Measurements from ENCODE around the gene CCNQ. TPM values are rescaled to one million over a fixed set of nuclear protein-coding genes. Genes with fewer than 3 reads are reported as not detected.

The CCNQ gene
- total and polyA plus RNA-seq, 2 donors (not counting 3 experiments of a cell fraction or from before 2014, with no cell fraction given), result 21.3 to 37.0 TPM

- Histone ChIP-seq H3K9me3 (replicated peaks; ENCODE audit: control insufficient read depth, insufficient read depth, low read length) (no peaks in the 10 kb centered on the region), H3K4me1 (ENCODE audit: control insufficient read depth, extremely low read depth, insufficient read depth, low read length) (no peaks in the 10 kb centered on the region), H3K4me3 (replicated peaks in 1 of 3; ENCODE audit: insufficient read depth in 1 of 3, low read depth in 1 of 3, low read length in 3 of 3) (no peak overlapping the region), H3K9ac (replicated peaks; ENCODE audit: extremely low read depth, insufficient read depth, low read length) (no peak overlapping the region), H4K20me1 (replicated peaks; ENCODE audit: control insufficient read depth, extremely low read depth, insufficient read depth, low read length) (no peaks in the 10 kb centered on the region), H3K4me2 (ENCODE audit: insufficient read depth, low read length) (no peak overlapping the region), H2AFZ (ENCODE audit: low read depth, low read length) (no peak overlapping the region), H3K9me1 (replicated peaks; ENCODE audit: control insufficient read depth, extremely low read depth, insufficient read depth, low read length) (no peaks in the 10 kb centered on the region), H3K27me3 (ENCODE audit: control insufficient read depth in 2 of 2, insufficient read depth in 2 of 2, low read length in 2 of 2) (no peaks in the 10 kb centered on the region), H3K79me2 (ENCODE audit: control insufficient read depth, insufficient read depth, low read length) (no peaks in the 10 kb centered on the region), H3K27ac (ENCODE audit: insufficient read depth, low read depth, low read length) (no peak overlapping the region), H3K36me3 (ENCODE audit: control insufficient read depth in 2 of 2, extremely low read depth in 1 of 2, insufficient read depth in 2 of 2, low read length in 2 of 2) (no peaks in the 10 kb centered on the region)
- DNase-seq (ENCODE audit: low read depth, low spot score), result no peak
- ChIA-PET CTCF (interaction anchor here (1.0 kb wide), 1 partner anchor 13 kb away, joined by 3 read pairs; no protein-coding TSS in a partner anchor), POLR2A (no interaction called here)
- dilution Hi-C loops (cut with MboI; ENCODE audit: extremely low pct_ligation_motif_present, low sequenced_read_pairs) (no loop called here), intact Hi-C loops (cut with micrococcal nuclease) (no loop called here)
- no TSS peak for BruUV-seq (replicated peaks)
- TF ChIP-seq POLR2A (IDR thresholded peaks at IDR 0.05; ENCODE audit: low read depth, low read length) (no peak), CTCF (IDR thresholded peaks at IDR 0.05; ENCODE audit: extremely low read depth in 1 of 2, insufficient read depth in 1 of 2, low read depth in 1 of 2, low read length in 2 of 2) (no peak), MYC (IDR thresholded peaks at IDR 0.05; ENCODE audit: low read depth, low read length) (no peak), FOS (IDR thresholded peaks at IDR 0.05; ENCODE audit: borderline replicate concordance, insufficient read depth, low read length) (no peak), EZH2 (IDR thresholded peaks at IDR 0.05; ENCODE audit: borderline replicate concordance, low read depth, low read length, severe bottlenecking) (no peak), GATA2 (IDR thresholded peaks at IDR 0.05; ENCODE audit: insufficient read depth, insufficient read length, low read depth, low read length) (no peak), POLR2AphosphoS5 (IDR thresholded peaks at IDR 0.05; ENCODE audit: insufficient read depth, low read depth, low read length) (no peak), MAX (IDR thresholded peaks at IDR 0.05; ENCODE audit: insufficient read depth, insufficient read length) (no peak), JUN (IDR thresholded peaks at IDR 0.05; ENCODE audit: borderline replicate concordance, insufficient read depth, insufficient read length, low read depth) (no peak)
- no peak for FAIRE-seq
Measured at GRCh38 chrX:153568451-153569011, 30.4 kb downstream of the CCNQ start.
